ENCODE measurements around the gene TRAFD1. TPM values are rescaled to one million over a fixed set of nuclear protein-coding genes. Genes with fewer than 3 reads are reported as not detected.

TRAFD1 gene
- total RNA-seq, 1 experiment from 2014 or later = 25.5 TPM

DNA sequence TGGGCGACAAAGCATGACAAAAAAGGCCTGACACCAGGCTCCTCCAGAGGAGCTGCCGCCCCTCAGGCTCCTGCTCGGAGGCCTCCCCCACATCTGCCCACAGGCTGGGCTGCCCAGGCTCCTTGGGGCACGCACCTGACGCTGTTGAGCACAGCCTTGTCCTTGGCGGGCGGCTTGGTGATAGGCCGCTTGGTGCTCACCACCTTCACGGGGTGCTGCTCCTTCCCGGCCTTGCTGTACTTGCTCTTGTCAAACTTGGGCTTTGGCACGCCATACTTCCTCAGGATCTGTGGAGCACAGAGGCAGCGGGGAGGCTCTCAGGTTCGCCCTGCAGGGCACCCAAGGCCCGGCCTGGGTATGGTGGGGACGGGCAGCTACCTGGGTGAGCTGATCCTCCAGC lies 53.4 kb downstream of the TRAFD1 start:
- Histone ChIP-seq H3K27ac (ENCODE audit: low read depth, low read length) (no peak overlapping the region), H3K4me1 (ENCODE audit: control insufficient read depth in 1 of 2, insufficient read depth in 2 of 2, low read length in 2 of 2) (no peaks in the 10 kb centered on the region), H3K4me3 (replicated peaks in 1 of 2; ENCODE audit: low read depth in 1 of 2, low read length in 2 of 2) (no peak overlapping the region), H3K36me3 (ENCODE audit: control insufficient read depth in 1 of 2, insufficient read depth in 2 of 2, low read length in 2 of 2) (0 out of 4 replicates have a peak, but pooled peaks cover 0 to 2% of the 10 kb centered on the region in 2 experiments), H3K79me2 (ENCODE audit: insufficient read depth, low read length) (no peaks in the 10 kb centered on the region), H3K9ac (ENCODE audit: low read length) (no peak overlapping the region), H3K4me2 (ENCODE audit: low read length) (no peak overlapping the region), H3K9me2 (ENCODE audit: insufficient read depth) (no peaks in the 10 kb centered on the region), H4K20me1 (ENCODE audit: insufficient read depth) (no peaks in the 10 kb centered on the region), H3K9me3 (ENCODE audit: control insufficient read depth in 1 of 2, insufficient read depth in 1 of 2, low read depth in 1 of 2, low read length in 2 of 2) (no peaks in the 10 kb centered on the region), H2AFZ (ENCODE audit: low read depth, low read length, poor library complexity, severe bottlenecking) (no peak overlapping the region), H3K27me3 (ENCODE audit: insufficient read depth, low read length) (no peaks in the 10 kb centered on the region)
- intact Hi-C loops (cut with micrococcal nuclease) = no loop called here
- no peak for DNase-seq (ENCODE audit: low read depth, low spot score)
- RAD21 ChIA-PET (ENCODE audit: low non-redundant PET in 1 of 2, low total read pairs in 2 of 2, uncharacterized antibody in 2 of 2, unreplicated experiment in 2 of 2) = no interaction called here
- no peak for ATAC-seq
- POLR2A ChIA-PET = no interaction called here
- BruUV-seq (replicated peaks) = no TSS peak
- TF ChIP-seq RAD21 (IDR thresholded peaks at IDR 0.05; ENCODE audit: low read depth) (no peak), ZFX (IDR thresholded peaks at IDR 0.05) (no peak), ZNF274 (IDR thresholded peaks at IDR 0.05; ENCODE audit: low read depth, low read length) (no peak), POLR2AphosphoS5 (IDR thresholded peaks at IDR 0.05; ENCODE audit: low read depth, low read length) (no peak), EZH2 (IDR thresholded peaks at IDR 0.05) (no peak), CEBPB (IDR thresholded peaks at IDR 0.05; ENCODE audit: low read depth) (no peak)
- TF ChIP-seq, protein P1, sequence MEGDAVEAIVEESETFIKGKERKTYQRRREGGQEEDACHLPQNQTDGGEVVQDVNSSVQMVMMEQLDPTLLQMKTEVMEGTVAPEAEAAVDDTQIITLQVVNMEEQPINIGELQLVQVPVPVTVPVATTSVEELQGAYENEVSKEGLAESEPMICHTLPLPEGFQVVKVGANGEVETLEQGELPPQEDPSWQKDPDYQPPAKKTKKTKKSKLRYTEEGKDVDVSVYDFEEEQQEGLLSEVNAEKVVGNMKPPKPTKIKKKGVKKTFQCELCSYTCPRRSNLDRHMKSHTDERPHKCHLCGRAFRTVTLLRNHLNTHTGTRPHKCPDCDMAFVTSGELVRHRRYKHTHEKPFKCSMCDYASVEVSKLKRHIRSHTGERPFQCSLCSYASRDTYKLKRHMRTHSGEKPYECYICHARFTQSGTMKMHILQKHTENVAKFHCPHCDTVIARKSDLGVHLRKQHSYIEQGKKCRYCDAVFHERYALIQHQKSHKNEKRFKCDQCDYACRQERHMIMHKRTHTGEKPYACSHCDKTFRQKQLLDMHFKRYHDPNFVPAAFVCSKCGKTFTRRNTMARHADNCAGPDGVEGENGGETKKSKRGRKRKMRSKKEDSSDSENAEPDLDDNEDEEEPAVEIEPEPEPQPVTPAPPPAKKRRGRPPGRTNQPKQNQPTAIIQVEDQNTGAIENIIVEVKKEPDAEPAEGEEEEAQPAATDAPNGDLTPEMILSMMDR (IDR thresholded peaks at IDR 0.05 in 2 of 3, conservative IDR thresholded peaks at IDR 0.05 in 1 of 3; ENCODE audit: borderline replicate concordance in 1 of 3, insufficient read depth in 1 of 3, low read depth in 2 of 3, low read length in 2 of 3) = no peak
- CTCF ChIA-PET = interaction anchor here (2.1 kb wide), 1 partner anchor 19 kb away, joined by 8 read pairs; no protein-coding TSS in a partner anchor

DNA sequence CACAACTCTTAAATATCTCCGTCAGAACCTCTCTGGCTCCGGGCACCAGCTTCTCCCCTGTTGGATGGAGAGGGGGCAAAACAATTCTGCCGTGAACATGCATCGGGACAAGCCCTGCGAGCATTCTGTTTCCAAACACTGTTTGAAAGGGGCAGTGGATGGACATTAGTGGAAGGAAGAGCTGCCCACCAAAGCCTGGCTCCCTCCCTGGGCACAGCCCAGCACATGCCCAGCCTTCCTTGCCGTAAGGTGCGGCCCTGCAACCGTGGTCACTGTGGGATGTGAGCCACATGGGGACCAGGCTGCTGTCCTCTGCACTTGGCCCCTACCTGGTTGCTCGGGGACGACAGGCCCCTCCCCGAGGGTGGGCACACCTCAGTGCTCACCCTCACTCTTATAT lies 54.0 kb downstream of the TRAFD1 start:
- DNase-seq (ENCODE audit: low read depth, low spot score) = no peak
- H3K27me3 ChIP-seq (ENCODE audit: insufficient read depth, low read length) = no peaks in the 10 kb centered on the region
- RAD21 ChIA-PET (ENCODE audit: low non-redundant PET in 1 of 2, low total read pairs in 2 of 2, uncharacterized antibody in 2 of 2, unreplicated experiment in 2 of 2) = no interaction called here
- BruUV-seq (replicated peaks) = no TSS peak
- no peak overlapping the region for H3K27ac ChIP-seq (ENCODE audit: low read depth, low read length)
- no peaks in the 10 kb centered on the region for H4K20me1 ChIP-seq (ENCODE audit: insufficient read depth)
- H3K9ac ChIP-seq (ENCODE audit: low read length) = no peak overlapping the region
- CTCF ChIA-PET = interaction anchor here (2.1 kb wide), 1 partner anchor 19 kb away, joined by 8 read pairs; no protein-coding TSS in a partner anchor
- no peak overlapping the region for H3K4me2 ChIP-seq (ENCODE audit: low read length)
- POLR2A ChIA-PET = no interaction called here
- 0 out of 4 replicates have a peak, but pooled peaks cover 0 to 4% of the 10 kb centered on the region in 2 experiments for H3K36me3 ChIP-seq (ENCODE audit: control insufficient read depth in 1 of 2, insufficient read depth in 2 of 2, low read length in 2 of 2)
- H3K9me2 ChIP-seq (ENCODE audit: insufficient read depth) = no peaks in the 10 kb centered on the region
- intact Hi-C loops (cut with micrococcal nuclease) = no loop called here
- no peaks in the 10 kb centered on the region for H3K4me1 ChIP-seq (ENCODE audit: control insufficient read depth in 1 of 2, insufficient read depth in 2 of 2, low read length in 2 of 2)
- no peak overlapping the region for H3K4me3 ChIP-seq (replicated peaks in 1 of 2; ENCODE audit: low read depth in 1 of 2, low read length in 2 of 2)
- H2AFZ ChIP-seq (ENCODE audit: low read depth, low read length, poor library complexity, severe bottlenecking) = no peak overlapping the region
- H3K79me2 ChIP-seq (ENCODE audit: insufficient read depth, low read length) = no peaks in the 10 kb centered on the region
- no peaks in the 10 kb centered on the region for H3K9me3 ChIP-seq (ENCODE audit: control insufficient read depth in 1 of 2, insufficient read depth in 1 of 2, low read depth in 1 of 2, low read length in 2 of 2)
- no peak for TF ChIP-seq SP1 (IDR thresholded peaks at IDR 0.05; ENCODE audit: low read depth)
- no peak for TF ChIP-seq POLR2AphosphoS5 (IDR thresholded peaks at IDR 0.05; ENCODE audit: low read depth, low read length)
- no peak for TF ChIP-seq REST (IDR thresholded peaks at IDR 0.05; ENCODE audit: low read depth)
- no peak for TF ChIP-seq RAD21 (IDR thresholded peaks at IDR 0.05; ENCODE audit: low read depth)
- TF ChIP-seq CEBPB (IDR thresholded peaks at IDR 0.05; ENCODE audit: low read depth) = no peak
- TF ChIP-seq, protein P1 (IDR thresholded peaks at IDR 0.05 in 2 of 3, conservative IDR thresholded peaks at IDR 0.05 in 1 of 3; ENCODE audit: borderline replicate concordance in 1 of 3, insufficient read depth in 1 of 3, low read depth in 2 of 3, low read length in 2 of 3) = no peak
- no peak for ATAC-seq

Data from HCT116 (cell line).